HG02970 (cell line): ENCODE data around the gene TUBA4B.
A peak's percentile ranks its signal among the peaks of the same experiment; 100 is the strongest.
"Not testable (repeated sequence)": the region's sequence is repeated elsewhere in the genome, so short reads cannot be mapped to it uniquely, and the experiment has no call there.

Experiments used
- ATAC-seq: cut with Tn5 transposase; IDR thresholded peaks from one replicate; pipeline ENCODE4 v1.9.1; 2021; ENCODE audit warnings: mild to moderate bottlenecking, moderate library complexity, moderate number of reproducible peaks; ENCODE audit not compliant: unreplicated experiment, low FRiP score

The TUBA4B gene

DNA sequence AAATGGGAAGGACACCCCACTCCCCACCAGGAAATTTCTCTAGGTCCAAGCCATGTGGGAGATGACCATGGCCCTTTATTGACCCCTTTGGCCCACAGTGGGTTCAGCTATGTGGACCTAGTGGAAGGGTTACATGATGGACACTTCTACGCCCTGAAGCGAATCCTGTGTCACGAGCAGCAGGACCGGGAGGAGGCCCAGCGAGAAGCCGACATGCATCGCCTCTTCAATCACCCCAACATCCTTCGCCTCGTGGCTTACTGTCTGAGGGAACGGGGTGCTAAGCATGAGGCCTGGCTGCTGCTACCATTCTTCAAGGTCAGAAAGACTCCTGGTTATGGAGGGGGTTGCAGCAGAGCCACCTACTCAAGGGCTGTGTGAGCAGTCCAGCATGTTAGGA is 6.5 kb upstream of the TUBA4B start:
- ATAC-seq = no peak

GRCh38 chr2:219247678-219248642 is 5.1 kb upstream of the TUBA4B start:
- no peak for ATAC-seq

DNA sequence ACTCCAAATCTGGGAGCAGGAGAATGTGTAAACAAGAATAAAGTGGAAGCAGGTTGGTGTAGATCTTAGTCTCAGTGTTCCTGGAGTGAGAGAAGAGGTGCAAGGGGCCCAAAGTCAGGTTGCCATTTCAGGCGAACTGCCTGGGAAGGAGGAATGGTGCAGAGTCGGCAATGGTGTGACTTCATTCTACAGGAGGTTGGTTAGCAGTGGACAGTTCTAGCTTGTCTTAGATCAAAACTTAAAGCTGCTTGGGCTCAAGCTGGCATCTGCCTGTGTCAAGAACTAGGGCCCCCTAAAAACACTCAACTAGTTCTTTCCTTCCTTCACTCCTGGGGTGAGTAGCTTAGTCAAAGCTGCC is 4.2 kb upstream of the TUBA4B start:
- ATAC-seq = no peak

- ATAC-seq = peak; percentile 28
Observed at GRCh38 chr2:219249203-219249980, 3.7 kb upstream of the TUBA4B start.

- ATAC-seq = no peak
Observed at GRCh38 chr2:219250049-219250781, 2.8 kb upstream of the TUBA4B start.

DNA sequence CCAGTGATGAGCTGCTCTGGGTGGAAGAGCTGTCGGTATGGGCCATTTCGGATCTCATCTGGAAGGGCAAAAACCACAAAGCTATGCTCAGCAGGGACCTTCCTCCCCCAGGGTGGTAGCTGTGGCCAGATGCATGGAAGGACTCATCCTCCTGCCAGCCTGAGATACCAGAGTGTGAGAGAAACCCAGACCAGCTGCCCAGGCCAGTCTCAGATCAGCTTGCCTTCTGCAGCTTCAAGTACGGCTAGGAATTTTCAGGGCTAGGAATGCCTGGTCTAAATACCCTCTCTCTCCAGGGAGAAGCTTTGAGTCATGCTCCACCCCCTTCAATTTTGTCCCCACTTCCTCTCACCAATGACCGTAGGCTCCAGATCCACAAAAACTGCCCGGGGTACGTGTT is 1.4 kb upstream of the TUBA4B start:
- ATAC-seq = no peak

DNA sequence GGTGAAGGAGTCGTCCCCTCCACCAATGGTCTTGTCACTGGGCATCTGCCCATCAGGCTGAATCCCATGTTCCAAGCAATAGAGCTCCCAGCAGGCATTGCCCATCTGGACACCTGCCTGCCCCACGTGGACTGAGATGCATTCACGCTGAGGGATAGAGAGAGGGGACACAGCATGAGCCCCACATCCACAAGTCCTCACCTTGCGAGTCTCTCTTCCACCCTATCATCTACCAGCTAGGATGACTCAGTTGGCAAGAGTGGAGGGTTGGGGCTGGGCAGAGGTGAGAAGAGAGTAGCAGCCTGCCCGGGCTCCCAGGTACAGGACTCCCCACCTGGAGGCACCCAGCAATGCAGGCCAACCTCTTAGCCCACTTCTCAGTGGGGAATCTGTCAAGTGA is 959 bp upstream of the TUBA4B start:
- no peak for ATAC-seq

GRCh38 chr2:219252570-219252899 is 508 bp upstream of the TUBA4B start:
- ATAC-seq = no peak

- ATAC-seq = peak; percentile 44
Observed at GRCh38 chr2:219253753-219254589, 928 bp downstream of the TUBA4B start, which contains the start of gene TUBA4A. TSS of gene TUBA4A (minus strand) at chr2:219253918. CDS start at chr2:219253858, 60 bp downstream.

GRCh38 chr2:219254590-219255201 is 1.7 kb downstream of the TUBA4B start:
- peak; percentile 25 for ATAC-seq

DNA sequence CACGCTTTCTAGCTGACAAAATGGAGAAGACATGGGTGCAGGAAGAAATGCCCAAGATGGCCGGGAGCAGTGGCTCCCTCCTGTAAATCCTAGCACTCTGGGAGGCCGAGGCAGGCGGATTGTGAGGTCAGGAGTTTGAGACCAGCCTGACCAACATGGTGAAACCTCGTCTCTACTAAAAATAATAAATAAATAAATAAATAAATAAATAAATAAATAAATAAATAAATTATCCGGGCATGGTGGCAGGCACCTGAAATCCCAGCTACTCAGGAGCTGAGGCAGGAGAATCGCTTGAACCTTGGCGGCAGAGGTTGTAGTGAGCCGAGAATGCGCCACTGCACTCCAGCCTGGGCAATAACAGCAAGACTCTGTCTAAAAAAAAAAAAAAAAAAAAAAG is 5.9 kb downstream of the TUBA4B start:
- ATAC-seq = not testable (repeated sequence)

DNA sequence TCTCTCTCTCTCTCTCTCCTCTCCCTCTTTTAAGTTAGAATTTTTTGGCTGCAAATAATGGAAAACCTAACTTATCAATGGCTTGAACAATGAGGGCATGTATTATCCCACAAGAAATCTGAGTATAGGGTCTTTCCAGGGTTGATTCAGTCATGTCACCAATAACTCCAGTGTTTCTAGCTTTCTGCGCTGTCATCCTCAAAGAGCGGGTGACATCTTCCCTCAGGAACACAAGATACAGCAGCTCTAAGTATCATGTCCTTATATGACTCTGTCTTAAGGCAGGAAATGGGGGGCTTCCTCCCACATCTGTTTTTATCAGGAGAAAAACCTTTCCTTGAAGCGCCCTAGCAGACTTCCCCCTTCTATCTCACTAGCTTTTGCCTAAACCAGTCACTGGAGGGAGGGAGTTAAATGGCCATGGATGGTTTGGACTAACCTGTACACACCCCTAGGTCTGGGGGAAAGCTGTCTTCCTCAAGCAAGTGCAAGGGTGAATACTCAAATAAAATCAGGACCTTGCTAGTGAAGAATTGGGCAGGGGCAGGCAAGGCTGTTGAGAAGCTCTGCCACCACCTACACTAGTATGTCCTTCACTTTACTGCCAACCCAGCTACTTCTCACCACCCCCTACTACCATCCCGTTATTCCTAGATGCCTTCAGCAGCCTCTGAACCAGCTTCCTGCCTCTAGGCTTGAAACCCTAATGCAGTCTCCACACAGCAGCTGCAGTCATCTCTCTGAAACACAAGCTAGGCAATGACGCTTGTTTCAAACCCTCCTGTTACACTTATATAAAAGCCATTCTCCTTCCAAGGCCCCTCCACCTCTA is 8.2 kb downstream of the TUBA4B start:
- no peak for ATAC-seq

DNA sequence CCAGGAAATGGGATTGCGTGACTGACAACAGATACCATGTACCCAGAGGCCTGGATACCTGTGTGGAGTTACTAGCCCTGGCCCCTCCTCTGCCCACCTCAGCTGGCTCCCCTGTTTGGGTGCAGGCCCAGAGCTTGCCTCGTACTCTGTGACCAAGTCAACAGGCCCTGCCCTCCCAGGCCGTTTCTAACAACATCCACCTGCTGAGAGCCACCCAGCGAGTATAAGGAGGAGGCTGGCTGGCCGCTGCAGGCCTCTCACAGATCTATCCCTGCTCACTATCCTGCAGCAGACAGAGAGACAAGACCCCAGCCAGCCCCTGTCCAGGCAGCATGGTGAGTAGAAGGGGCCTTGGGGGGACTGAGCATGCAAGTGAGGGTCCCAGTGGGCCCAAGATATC is 13.2 kb downstream of the TUBA4B start:
- ATAC-seq = no peak

- no peak for ATAC-seq
Observed at GRCh38 chr2:219266886-219267285, 13.8 kb downstream of the TUBA4B start.

GRCh38 chr2:219268294-219268693 is 15.3 kb downstream of the TUBA4B start:
- no peak for ATAC-seq

GRCh38 chr2:219269362-219270054 is 16.5 kb downstream of the TUBA4B start:
- ATAC-seq = no peak

- no peak for ATAC-seq
Observed at GRCh38 chr2:219270055-219270372, 17.0 kb downstream of the TUBA4B start.

GRCh38 chr2:219271021-219271420 is 18.0 kb downstream of the TUBA4B start:
- no peak for ATAC-seq
